Activated CD8-positive, alpha-beta memory T cell treated with anti-CD3 and anti-CD28 coated beads for 36 hours (primary cell): ENCODE data around the gene RFX6. TPM values are rescaled to one million over a fixed set of nuclear protein-coding genes. Genes with fewer than 3 reads are reported as not detected.

Experiments
- CTCF ChIA-PET: fragments of 350-600 bp; sonication (Branson Sonifier 250); formaldehyde crosslinking; loops from one replicate; lab custom pipeline; 2021; ENCODE audit warnings: antibody characterized with exemption; lab: Charles Lee
- POLR2A ChIA-PET: fragments of 350-600 bp; sonication (Branson Sonifier 250); formaldehyde crosslinking; loops from one replicate; lab custom pipeline; 2021; ENCODE audit warnings: antibody characterized with exemption; lab: Charles Lee
- total RNA-seq, 2 experiments: library from RNA; stranded (reverse); gene quantifications; one replicate each; pipeline ENCODE4 v1.2.3, GENCODE V29; 2021

The RFX6 gene
- total RNA-seq, 2 experiments from 2014 or later, result not detected

- ChIA-PET POLR2A (no interaction called here), CTCF (no interaction called here)
Measured at GRCh38 chr6:116888732-116889360, 11.8 kb downstream of the RFX6 start.

DNA sequence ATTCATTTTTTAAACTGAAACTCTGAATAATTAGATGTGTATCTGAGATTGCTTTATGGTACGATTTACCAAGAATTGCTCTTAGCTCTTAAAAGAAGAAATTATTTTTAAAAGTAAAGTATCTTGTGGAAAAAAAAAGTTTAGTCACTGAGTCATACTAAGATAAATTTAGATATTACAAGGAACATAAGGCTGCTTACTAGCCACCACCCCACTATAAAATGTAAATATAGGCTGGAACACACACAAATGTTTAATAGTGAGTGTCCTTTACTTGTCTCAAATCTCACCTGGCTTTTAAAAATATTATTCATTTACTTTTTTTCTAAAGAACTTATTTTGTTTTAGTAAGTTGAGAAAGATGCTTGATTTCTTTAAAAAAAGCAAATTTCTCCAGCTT is 17.6 kb downstream of the RFX6 start:
- POLR2A ChIA-PET, result no interaction called here
- CTCF ChIA-PET, result no interaction called here

GRCh38 chr6:116895935-116896334 is 18.9 kb downstream of the RFX6 start:
- POLR2A ChIA-PET, result no interaction called here
- CTCF ChIA-PET, result no interaction called here

DNA sequence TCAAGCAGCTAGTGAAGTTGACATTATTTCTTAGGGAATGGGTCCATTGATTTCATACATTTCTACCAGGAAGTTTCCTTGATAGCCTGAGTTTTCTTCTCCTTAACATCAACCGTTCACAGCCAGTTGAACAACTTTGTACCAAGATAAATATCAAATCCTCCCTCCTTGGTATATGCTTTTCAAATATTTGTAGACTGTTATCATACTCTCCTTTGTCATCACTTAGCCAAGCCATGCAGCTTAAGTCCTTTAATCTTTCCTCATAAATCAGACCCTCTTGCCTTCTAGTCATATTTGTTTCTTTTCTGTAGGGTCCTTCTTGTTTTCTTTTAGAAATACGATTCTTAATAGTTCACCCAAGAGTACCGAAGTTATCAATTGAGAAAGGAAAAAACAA is 25.6 kb downstream of the RFX6 start:
- ChIA-PET CTCF (no interaction called here), POLR2A (no interaction called here)

- CTCF ChIA-PET, result no interaction called here
Measured at GRCh38 chr6:116922853-116923548, 46.0 kb downstream of the RFX6 start.

GRCh38 chr6:116924245-116924644 is 47.2 kb downstream of the RFX6 start:
- ChIA-PET CTCF (no interaction called here), POLR2A (no interaction called here)

More at GRCh38 chr6:116922853-116923548, 46.0 kb downstream of the RFX6 start:
- POLR2A ChIA-PET, result no interaction called here

DNA sequence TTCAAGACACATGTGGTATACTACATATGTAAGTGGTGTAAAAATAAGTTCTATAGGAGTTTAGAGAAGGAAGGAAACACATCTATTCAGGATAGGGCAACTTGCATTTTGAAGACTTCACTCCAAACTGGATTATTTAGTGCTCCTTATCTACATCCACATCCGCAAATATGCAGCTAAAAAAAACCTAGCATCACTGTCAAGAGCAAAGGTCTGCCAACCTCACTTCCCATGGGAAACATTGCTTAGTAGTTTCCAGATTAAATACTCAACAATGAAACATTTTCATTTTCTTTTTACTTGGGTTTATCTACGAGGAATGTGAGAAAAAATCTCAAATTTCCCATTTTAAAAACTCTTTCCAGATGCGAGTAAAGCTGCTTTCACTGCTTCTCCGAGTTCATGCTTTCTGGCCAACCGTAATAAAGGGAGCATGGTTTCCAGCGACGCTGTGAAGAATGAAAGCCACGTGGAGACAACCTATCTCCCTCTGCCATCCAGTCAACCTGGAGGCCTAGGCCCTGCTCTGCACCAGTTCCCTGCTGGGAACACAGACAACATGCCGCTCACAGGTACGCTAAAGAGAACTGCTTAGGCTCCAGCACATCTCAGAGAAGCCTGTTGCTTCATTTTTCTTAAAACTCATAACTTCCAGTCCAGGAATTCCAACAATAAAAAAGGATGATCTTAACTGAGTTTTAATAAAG is 48.2 kb downstream of the RFX6 start:
- CTCF ChIA-PET, result no interaction called here

GRCh38 chr6:116928677-116929076 is 51.6 kb downstream of the RFX6 start:
- ChIA-PET CTCF (no interaction called here), POLR2A (no interaction called here)

More for the DNA sequence above, 48.2 kb downstream of the RFX6 start:
- POLR2A ChIA-PET, result no interaction called here

DNA sequence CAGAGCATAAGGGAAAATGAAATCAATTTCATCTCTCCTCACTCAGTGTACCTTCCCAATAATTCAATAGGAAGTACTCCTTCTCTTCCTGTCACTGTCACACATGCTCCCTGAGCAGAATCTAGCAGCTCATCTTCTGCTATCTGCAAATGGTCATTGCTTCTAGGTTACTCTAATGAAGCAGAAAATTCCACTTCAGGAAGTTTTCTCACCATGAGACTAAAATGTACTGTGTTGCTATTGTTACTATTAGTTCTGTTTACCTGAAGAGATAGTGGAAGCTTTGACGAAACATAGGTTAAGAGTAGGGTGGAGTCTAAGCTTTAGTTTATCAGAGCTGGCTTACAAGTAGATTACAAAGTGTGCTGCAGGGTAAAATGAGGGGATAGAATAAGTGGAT is 52.8 kb downstream of the RFX6 start:
- CTCF ChIA-PET, result no interaction called here
- POLR2A ChIA-PET, result no interaction called here

GRCh38 chr6:116931456-116931855 is 54.4 kb downstream of the RFX6 start:
- CTCF ChIA-PET, result no interaction called here

DNA sequence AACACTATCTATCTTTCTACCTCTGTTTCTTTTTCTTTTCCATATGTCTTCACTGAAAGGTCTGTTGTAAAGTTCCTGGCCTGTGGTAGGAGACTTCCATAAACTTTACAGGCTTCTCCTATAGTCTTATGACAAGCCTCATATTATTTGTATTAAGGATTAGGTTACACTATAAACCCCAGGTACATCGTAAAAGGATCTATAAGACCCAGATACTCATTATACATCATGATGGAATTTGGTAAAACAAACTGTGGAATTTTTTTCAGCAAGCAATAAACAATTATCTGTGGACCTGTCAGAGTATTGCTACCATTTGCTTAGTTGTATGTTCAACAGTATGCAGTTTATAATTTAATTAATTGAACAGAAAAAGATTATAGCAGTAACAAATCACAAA is 55.5 kb downstream of the RFX6 start:
- ChIA-PET CTCF (no interaction called here), POLR2A (no interaction called here)

More at GRCh38 chr6:116931456-116931855, 54.4 kb downstream of the RFX6 start:
- POLR2A ChIA-PET, result no interaction called here

GRCh38 chr6:116933485-116933884 is 56.4 kb downstream of the RFX6 start:
- ChIA-PET POLR2A (no interaction called here), CTCF (no interaction called here)

- CTCF ChIA-PET, result no interaction called here
- POLR2A ChIA-PET, result no interaction called here
Measured at GRCh38 chr6:116938305-116938704, 61.3 kb downstream of the RFX6 start.

DNA sequence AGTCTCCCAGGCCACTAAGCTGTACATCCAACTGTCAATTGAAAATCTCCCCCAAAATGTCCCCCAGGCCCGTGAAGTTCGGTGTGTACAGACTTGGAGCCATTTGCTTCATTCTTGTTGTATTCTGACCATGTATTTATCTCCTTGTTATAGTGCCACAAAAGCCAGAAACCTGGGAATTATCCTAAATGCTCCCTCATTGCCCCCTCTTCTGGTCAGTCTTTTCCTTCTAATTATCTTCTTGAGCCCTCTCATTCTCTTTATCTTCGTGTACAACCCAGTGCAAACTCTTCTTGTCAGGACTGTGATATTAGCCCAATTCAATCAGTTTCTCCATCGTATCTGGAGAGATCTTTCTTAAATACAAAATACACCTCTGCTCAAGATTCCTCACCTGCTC is 64.7 kb downstream of the RFX6 start:
- ChIA-PET POLR2A (no interaction called here), CTCF (no interaction called here)

GRCh38 chr6:116945809-116946208 is 68.8 kb downstream of the RFX6 start:
- ChIA-PET CTCF (no interaction called here), POLR2A (no interaction called here)

GRCh38 chr6:116948533-116949304 is 71.7 kb downstream of the RFX6 start:
- ChIA-PET POLR2A (no interaction called here), CTCF (no interaction called here)

GRCh38 chr6:116949964-116950363 is 72.9 kb downstream of the RFX6 start:
- ChIA-PET POLR2A (no interaction called here), CTCF (no interaction called here)

DNA sequence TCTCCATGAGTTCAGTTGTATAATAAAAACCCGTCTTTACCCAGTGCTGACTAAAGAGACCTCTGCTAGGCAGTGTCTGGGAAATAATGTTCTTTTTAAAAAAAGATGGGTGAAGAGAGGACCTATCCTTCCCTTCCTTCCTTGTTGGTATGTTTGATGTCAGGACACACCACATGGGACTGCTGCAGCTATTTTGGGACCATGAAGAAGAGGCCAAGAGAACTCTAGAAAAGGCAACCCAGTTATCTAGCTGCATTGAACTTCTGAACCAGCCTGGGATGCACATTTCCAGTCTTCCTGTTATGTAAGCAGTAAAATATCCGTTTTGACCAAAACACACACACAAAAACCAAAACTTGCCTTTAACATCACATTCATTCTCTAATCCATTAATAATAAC is 77.3 kb downstream of the RFX6 start:
- POLR2A ChIA-PET, result no interaction called here
- CTCF ChIA-PET, result no interaction called here

DNA sequence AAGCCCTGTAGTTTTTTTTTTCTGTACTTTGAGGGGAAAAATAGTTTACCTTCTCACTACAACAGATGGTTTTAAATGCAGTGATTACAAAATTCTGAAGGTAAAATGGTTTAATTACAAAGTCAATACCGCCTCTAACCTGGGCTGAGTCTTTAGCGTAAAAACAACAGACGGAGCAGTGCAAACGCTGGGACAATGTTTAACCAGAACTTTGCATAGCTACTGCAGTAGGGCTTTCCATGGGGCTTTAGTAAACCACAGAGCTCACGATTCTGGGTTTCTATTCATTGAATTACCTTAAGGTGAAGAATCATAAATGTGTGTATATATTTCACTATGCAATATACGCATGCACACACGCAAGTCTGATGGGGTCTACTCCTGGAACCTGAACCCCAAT is 77.9 kb downstream of the RFX6 start:
- POLR2A ChIA-PET, result no interaction called here

GRCh38 chr6:116955773-116956172 is 78.7 kb downstream of the RFX6 start:
- CTCF ChIA-PET, result no interaction called here
- POLR2A ChIA-PET, result no interaction called here

More for the DNA sequence above, 77.9 kb downstream of the RFX6 start:
- CTCF ChIA-PET, result no interaction called here
